Measurements from ENCODE around the gene TVP23B.
A peak's percentile ranks its signal among the peaks of the same experiment; 100 is the strongest.
"Not testable (repeated sequence)": the region's sequence is repeated elsewhere in the genome, so short reads cannot be mapped to it uniquely, and the experiment has no call there.

TVP23B gene

GRCh38 chr17:18780991-18781718 lies at the start of gene TVP23B:
Gene TVP23B, plus strand, starts transcription at chr17:18781183. Its CDS starts 111 bp downstream, at chr17:18781294.
- peak; percentile 98 for DNase-seq

GRCh38 chr17:18732438-18732837 lies 48.5 kb upstream of the TVP23B start:
- DNase-seq: not testable (repeated sequence)

DNA sequence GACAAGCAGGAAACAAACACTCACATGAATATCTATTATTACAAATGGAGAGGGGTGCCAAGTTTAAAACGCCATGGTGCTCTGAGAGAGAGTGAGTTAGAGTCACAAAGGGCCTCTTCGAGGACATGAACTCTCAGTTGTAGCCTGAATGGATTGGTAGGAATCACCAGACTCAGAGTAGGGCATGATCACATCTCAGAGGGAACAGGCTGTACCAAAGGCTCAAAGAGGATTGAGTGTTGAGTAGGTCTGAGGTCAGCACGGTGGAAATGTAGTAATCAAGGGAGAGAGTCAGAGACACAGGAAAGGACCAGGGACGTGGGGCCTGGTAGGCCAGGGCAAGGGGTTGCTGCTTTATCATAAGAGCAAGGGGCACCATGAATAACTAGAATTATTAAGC lies 47.6 kb upstream of the TVP23B start:
- DNase-seq: not testable (repeated sequence)

DNA sequence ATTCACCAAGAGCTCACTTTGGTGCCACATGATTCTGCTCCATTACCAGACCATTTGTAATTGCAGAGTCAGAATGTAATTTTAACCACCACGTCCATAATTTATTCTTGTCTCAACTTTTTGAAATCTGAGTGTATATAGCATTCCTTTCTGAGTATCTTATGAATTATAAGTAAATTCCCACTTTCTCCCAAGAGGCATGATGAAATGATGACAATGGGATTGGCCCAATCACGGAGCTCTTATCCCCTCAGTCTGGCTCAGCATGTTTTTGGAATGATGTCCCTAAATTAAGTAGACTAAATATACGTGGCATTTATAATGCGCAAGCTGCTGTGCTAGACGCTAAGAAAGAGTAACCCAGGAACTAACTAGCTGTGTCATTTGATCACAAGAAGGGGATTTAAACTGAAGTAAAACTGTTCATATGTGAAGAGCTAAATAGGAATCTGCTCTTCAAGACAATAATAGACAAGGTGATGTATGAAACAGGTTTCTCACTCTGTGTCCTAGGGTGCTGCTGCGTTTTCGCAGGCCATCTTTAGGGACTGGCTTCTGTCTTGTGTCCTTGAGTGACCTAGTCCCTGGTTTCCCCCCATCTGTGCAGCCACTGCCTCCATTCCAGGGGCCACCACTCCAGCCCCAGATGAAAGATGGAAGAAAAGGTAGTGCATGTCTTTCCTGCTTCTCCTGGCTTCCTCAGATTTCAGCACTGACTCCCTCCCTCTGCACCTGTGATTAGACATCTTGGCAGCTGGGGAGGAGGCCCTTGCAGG lies 41.2 kb upstream of the TVP23B start:
- DNase-seq: not testable (repeated sequence)

GRCh38 chr17:18741228-18741627 lies 39.8 kb upstream of the TVP23B start:
- not testable (repeated sequence) for DNase-seq

GRCh38 chr17:18743699-18744421 lies 37.1 kb upstream of the TVP23B start, which contains the start of gene FBXW10:
Gene FBXW10, plus strand, starts transcription at chr17:18744054. Its CDS starts 191 bp downstream, at chr17:18744245.
- DNase-seq: not testable (repeated sequence)

GRCh38 chr17:18744726-18745125 lies 36.3 kb upstream of the TVP23B start:
- not testable (repeated sequence) for DNase-seq

DNA sequence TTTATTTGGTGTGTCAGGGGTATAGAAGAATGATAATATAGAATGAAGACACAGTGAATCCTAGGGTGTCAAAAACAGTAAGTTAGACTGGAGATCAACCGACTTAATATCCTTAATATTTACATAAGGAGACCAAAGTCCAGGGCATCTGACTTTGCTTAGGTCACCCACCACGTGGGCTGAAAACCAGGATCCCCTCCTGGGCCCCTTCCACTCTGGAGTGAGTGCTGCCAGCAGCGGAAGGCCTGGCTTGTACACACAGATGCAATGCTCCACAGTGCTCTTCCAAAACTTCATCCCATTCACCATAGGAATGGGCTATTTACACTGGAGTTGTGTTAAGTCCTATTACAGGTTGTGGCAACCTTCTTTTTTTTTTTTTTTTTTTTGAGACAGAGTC lies 34.4 kb upstream of the TVP23B start:
- not testable (repeated sequence) for DNase-seq

- not testable (repeated sequence) for DNase-seq
Observed at GRCh38 chr17:18747501-18747900, 33.5 kb upstream of the TVP23B start.

GRCh38 chr17:18750242-18750641 lies 30.7 kb upstream of the TVP23B start:
- not testable (repeated sequence) for DNase-seq

GRCh38 chr17:18753829-18754409 lies 27.1 kb upstream of the TVP23B start:
- DNase-seq: not testable (repeated sequence)

GRCh38 chr17:18755969-18756368 lies 25.0 kb upstream of the TVP23B start:
- DNase-seq: not testable (repeated sequence)

GRCh38 chr17:18757368-18758044 lies 23.5 kb upstream of the TVP23B start:
- not testable (repeated sequence) for DNase-seq

DNA sequence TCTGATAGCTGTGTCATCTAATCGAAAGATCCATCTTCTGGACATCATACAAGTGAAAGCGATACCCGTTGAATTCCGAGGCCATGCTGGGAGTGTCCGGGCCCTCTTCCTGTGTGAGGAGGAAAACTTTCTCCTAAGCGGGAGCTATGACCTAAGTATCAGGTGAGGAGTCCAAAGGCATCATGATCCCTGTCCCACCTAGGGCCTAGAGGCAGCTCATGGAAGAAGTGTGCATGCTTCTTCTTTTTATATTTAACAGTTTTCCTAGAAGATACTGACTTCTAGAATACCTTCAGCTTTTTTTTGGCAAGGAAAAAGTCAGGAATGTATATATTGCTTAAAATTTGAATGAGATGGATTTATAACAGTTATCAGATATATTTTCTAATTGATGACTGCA lies 22.6 kb upstream of the TVP23B start:
- not testable (repeated sequence) for DNase-seq

GRCh38 chr17:18760221-18760620 lies 20.8 kb upstream of the TVP23B start:
- DNase-seq: not testable (repeated sequence)

GRCh38 chr17:18770572-18770971 lies 10.4 kb upstream of the TVP23B start:
- not testable (repeated sequence) for DNase-seq

GRCh38 chr17:18771066-18771465 lies 9.9 kb upstream of the TVP23B start:
- DNase-seq: not testable (repeated sequence)

- no peak for DNase-seq
Observed at GRCh38 chr17:18772471-18772870, 8.5 kb upstream of the TVP23B start.

DNA sequence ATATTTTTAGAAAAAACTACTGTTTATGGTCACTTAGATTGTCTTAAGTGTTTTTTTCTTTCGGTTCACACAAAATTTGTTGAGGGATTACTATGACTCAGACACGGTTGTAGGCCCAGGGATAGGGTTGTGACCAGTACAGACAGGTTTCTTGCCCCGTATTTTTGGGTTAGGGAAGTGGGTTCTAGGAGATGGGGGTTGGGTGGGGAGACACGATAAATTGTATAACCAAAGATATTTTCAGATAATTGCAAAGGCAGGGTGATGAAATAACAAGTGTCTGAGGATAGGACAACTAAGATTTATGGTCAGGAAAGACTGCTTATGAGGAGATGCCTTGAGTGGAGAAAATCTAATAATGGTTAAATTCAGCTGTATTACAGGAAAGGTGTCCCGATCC lies 822 bp downstream of the TVP23B start:
- peak; percentile 13 for DNase-seq

DNA sequence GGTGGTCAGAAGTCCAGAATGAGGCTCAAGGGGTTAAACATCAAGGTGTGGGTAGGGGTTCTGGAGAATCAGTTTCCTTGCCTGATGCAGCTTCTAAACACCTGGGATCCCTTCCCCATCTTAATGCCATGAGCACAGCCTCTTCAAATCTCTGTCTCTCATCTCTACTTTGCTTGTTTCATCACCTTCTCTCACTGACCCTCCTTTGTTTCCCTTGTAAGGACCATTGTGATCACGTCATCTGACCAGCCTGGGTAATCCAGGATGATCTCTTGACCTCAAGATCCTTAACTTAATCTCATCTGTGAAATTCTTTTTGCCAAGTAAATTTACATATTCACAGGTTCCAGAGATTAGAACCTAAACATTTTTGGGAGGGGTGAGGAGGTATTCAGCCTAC lies 5.0 kb downstream of the TVP23B start:
- not testable (repeated sequence) for DNase-seq

DNA sequence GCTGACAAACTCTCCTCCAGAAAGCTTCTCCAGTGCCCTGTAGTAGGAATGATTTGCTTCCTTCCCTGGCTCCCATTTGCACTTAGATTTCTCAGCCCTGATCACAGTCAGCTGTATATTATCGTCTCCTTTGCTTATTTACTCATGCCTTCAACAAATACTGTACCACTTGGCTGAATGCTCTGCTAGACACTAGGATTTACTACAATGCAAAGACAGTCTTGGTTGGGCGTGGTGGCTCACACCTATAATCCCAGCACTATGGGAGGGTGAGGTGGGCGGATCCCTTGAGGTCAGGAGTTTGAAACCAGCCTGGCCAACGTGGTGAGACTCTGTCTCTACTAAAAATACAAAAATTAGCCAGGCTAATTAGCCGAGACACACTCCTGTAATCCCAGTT lies 5.9 kb downstream of the TVP23B start:
- not testable (repeated sequence) for DNase-seq

GRCh38 chr17:18791402-18791801 lies 10.4 kb downstream of the TVP23B start:
- DNase-seq: peak; percentile 28

All from activated CD4-positive, alpha-beta T cell treated with anti-CD3 and anti-CD28 coated beads, Interleukin-10, Interleukin-2, amounts not matched to agents 100 ng/mL and 50 ng/mL, durations not matched to agents 16 hours and 8 hours (primary cell).